K562 (cell line): Measurements from ENCODE around the gene MAP3K4.

ENCODE experiments used
- ADNP ChIP-seq: fragments of 200-800 bp; sonication (Bioruptor generic); IDR thresholded peaks from 2 replicates; pipeline ENCODE4 v1.6.1; 2016; ENCODE audit warnings: missing genetic modification characterization, missing compliant biosample characterization
- DMBX1 ChIP-seq: fragments of 250-450 bp; sonication (Bioruptor Pico); IDR thresholded peaks from 2 replicates; pipeline ENCODE4 v1.8.0; 2022; ENCODE audit warnings: inconsistent platforms, mild to moderate bottlenecking, moderate library complexity, borderline replicate concordance
- MTF1 ChIP-seq: fragments of 250-450 bp; sonication (Bioruptor Pico); IDR thresholded peaks from 2 replicates; pipeline ENCODE4 v1.9.0; 2021; ENCODE audit warnings: moderate library complexity, mild to moderate bottlenecking, inconsistent platforms, borderline replicate concordance
- POLR2AphosphoS2 ChIP-seq: IDR thresholded peaks from 2 replicates; pipeline ENCODE4 v1.6.1; 2012; ENCODE audit warnings: low read length, improper control_type of control experiment
- RFX1 ChIP-seq: fragments of 450-650 bp; IDR thresholded peaks from 2 replicates; pipeline ENCODE4 v1.6.1; 2016; ENCODE audit warnings: mild to moderate bottlenecking, moderate library complexity
- SNIP1 ChIP-seq: fragments of 450-650 bp; IDR thresholded peaks from 2 replicates; pipeline ENCODE4 v1.7.1; 2017; ENCODE audit warnings: low read depth, mild to moderate bottlenecking
- ZNF830 ChIP-seq: fragments of 250-450 bp; sonication (Bioruptor Pico); IDR thresholded peaks from 2 replicates; pipeline ENCODE4 v1.5.0; 2021; ENCODE audit warnings: mild to moderate bottlenecking
- TF ChIP-seq, protein P1 (sequence below), 2 experiments: fragments of 450-650 bp; formaldehyde crosslinking in 1 of 2; IDR thresholded peaks; 2 replicates each; pipeline versions ENCODE4 v1.4.0 to v1.6.1; 2014 to 2020; ENCODE audit warnings: mild to moderate bottlenecking in 2 of 2, borderline replicate concordance in 1 of 2, low read depth in 1 of 2
- TF ChIP-seq, protein P2 (sequence below), 3 experiments: IDR thresholded peaks in 2 of 3; conservative IDR thresholded peaks in 1 of 3; 2 replicates each; pipeline ENCODE4 v1.5.1; 2011 to 2012; ENCODE audit warnings: low read length in 3 of 3, mild to moderate bottlenecking in 3 of 3, control low read depth in 2 of 3, improper control_type of control experiment in 1 of 3, inconsistent platforms in 1 of 3, low read depth in 1 of 3, mixed read lengths in 1 of 3, moderate library complexity in 1 of 3; ENCODE audit not compliant: insufficient read depth in 2 of 3

DNA sequence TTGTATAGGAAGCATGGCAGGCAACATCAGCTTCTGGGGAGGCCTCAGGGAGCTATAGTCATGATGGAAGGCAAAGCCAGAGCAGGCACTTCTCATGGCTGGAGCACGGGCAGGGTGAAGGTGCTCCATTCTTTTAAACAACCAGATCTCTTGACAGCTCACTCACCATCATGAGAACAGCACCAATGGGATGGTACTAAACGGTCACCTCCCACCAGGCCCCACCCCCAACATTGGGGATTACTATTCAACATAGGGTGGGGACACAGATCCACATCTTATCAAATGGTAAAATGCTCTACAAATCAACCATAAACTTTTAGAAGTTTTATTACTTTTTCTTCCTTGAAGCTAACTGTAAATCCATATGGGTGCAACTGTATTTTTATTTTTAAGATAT lies 61.5 kb downstream of the MAP3K4 start:
- TF ChIP-seq POLR2AphosphoS2: no peak
- TF ChIP-seq SNIP1: no peak
- no peak for TF ChIP-seq ZNF830 (CRISPR knock-in tag)
- TF ChIP-seq, protein P1, sequence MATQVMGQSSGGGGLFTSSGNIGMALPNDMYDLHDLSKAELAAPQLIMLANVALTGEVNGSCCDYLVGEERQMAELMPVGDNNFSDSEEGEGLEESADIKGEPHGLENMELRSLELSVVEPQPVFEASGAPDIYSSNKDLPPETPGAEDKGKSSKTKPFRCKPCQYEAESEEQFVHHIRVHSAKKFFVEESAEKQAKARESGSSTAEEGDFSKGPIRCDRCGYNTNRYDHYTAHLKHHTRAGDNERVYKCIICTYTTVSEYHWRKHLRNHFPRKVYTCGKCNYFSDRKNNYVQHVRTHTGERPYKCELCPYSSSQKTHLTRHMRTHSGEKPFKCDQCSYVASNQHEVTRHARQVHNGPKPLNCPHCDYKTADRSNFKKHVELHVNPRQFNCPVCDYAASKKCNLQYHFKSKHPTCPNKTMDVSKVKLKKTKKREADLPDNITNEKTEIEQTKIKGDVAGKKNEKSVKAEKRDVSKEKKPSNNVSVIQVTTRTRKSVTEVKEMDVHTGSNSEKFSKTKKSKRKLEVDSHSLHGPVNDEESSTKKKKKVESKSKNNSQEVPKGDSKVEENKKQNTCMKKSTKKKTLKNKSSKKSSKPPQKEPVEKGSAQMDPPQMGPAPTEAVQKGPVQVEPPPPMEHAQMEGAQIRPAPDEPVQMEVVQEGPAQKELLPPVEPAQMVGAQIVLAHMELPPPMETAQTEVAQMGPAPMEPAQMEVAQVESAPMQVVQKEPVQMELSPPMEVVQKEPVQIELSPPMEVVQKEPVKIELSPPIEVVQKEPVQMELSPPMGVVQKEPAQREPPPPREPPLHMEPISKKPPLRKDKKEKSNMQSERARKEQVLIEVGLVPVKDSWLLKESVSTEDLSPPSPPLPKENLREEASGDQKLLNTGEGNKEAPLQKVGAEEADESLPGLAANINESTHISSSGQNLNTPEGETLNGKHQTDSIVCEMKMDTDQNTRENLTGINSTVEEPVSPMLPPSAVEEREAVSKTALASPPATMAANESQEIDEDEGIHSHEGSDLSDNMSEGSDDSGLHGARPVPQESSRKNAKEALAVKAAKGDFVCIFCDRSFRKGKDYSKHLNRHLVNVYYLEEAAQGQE (IDR thresholded peaks at IDR 0.05; ENCODE audit: borderline replicate concordance): no peak
- TF ChIP-seq, protein P1 (CRISPR knock-in tag; IDR thresholded peaks at IDR 0.05; ENCODE audit: low read depth): no peak
- no peak for TF ChIP-seq ADNP (tag)
- no peak for TF ChIP-seq DMBX1 (CRISPR knock-in tag)
- TF ChIP-seq, protein P2, sequence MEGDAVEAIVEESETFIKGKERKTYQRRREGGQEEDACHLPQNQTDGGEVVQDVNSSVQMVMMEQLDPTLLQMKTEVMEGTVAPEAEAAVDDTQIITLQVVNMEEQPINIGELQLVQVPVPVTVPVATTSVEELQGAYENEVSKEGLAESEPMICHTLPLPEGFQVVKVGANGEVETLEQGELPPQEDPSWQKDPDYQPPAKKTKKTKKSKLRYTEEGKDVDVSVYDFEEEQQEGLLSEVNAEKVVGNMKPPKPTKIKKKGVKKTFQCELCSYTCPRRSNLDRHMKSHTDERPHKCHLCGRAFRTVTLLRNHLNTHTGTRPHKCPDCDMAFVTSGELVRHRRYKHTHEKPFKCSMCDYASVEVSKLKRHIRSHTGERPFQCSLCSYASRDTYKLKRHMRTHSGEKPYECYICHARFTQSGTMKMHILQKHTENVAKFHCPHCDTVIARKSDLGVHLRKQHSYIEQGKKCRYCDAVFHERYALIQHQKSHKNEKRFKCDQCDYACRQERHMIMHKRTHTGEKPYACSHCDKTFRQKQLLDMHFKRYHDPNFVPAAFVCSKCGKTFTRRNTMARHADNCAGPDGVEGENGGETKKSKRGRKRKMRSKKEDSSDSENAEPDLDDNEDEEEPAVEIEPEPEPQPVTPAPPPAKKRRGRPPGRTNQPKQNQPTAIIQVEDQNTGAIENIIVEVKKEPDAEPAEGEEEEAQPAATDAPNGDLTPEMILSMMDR (IDR thresholded peaks at IDR 0.05 in 2 of 3, conservative IDR thresholded peaks at IDR 0.05 in 1 of 3; ENCODE audit: insufficient read depth in 2 of 3, low read depth in 1 of 3, low read length in 3 of 3): no peak
- TF ChIP-seq MTF1 (CRISPR knock-in tag): no peak
- no peak for TF ChIP-seq RFX1
